HG03575 (cell line): ENCODE results near the gene VPS50.

ENCODE experiments used
- ATAC-seq: cut with Tn5 transposase; IDR thresholded peaks from one replicate; pipeline ENCODE4 v1.9.1; 2021; ENCODE audit not compliant: unreplicated experiment, insufficient number of reproducible peaks, low FRiP score; ENCODE audit errors: extremely low read depth

The VPS50 gene

DNA sequence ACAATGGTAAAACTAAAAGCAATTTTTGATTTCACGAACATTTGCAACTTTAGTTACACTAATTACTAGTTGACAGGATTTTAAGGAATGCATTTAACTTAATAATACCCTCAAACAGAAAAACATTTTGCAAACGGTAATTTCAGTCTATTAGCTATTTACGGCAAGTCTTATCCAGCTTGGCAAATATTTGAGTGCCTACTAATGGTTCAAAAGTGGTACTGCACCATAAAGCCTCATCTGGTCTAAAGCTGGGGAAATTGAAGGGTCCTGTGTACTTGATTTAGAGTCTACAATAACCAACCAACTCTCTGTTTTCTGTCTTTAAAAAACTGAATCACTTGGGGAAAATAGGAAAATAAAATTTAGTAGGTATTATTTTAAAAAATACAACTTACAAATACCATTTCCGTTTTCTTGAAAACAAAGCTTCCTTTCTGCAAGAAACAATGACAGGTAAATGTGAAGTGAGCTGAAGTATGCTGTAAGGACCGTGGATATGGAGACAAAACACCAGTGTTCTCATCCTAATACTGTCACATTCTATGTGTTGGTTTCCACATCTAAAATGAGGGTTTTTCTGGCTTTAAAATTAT lies 142.3 kb downstream of the VPS50 start:
- ATAC-seq: peak; percentile 63

DNA sequence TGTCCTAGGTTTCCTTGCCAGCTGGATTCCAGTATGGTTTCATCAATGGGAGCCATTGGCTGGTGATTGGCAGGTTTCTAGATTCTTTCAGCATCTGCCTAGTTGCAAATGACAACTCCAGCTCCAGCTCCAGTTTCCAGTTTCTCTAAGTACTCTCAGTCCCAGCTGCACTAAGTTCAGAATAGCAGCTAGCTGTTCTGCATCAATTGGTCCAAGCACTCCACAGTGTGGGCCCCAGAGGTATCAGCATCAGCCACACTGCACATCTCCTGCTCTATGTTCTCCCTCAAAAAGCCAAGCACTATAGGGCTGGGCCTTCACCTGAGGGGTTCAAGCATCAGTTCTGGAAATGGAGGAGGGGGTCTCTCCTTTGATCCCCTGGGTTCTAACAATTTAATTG lies 143.4 kb downstream of the VPS50 start:
- ATAC-seq: no peak

DNA sequence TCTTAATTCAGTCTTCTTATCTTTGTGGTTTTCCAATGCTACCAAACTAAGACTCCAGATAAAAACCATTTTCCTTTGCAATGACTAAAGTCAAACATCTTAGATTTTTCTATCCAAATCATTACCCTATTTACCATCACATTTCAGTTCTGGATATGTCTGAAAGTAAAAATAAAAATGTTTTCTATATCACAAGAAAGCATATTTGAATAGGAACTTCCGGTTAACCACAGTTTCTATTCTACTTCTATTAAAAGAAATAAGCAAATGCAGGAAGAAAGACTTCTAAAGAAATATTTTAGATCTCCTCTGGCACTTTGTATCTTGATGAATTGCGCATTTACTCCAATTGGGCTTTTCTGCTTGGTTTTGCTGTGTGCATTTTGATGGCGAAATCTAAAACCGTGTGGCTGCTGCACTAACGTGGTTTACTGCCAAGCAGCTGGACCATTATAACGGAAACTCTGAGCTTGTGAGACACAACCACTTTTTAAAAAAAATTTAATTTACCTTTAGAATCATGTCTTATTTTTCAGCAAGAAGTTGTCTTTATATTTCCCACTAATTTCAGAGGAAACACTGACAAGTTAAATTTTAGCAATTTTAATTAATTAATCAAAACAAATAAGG lies 146.1 kb downstream of the VPS50 start:
- no peak for ATAC-seq

DNA sequence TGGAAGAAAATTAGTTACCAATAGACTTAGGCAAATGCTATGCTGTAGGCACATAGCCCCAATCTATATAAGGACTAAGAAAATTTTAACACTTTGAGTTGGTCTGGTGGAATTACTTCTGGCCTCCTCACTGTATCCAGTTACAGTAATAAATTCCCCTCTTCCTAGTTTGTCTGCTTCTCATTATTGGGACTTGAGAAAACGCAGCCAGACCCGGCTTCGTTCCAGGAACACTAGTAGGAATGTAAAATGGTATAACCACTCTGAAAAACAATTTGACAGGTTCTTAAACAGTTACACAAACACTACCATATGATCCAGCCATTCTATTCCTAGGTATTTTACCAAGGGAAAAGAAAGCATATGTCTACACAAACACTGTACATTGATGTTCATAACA lies 150.2 kb downstream of the VPS50 start:
- ATAC-seq: no peak

DNA sequence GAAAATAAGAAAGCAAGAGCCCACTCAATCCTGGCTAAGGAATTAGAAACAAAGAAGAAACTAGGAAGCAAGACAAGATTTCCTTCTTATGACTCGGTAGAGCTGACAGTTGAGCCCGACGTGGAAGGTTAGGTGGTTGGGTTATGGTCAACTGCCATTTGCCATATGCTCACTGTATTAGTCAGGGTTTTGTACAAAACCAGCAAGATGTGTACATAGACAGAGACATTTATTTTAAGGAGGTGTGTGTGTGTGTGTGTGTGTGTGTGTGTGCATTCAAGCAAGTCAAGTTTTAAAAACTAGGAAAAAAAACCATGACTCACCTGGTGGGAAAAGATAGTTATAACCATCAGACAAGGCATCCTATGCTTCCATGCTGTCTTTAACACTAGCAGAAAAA lies 158.5 kb downstream of the VPS50 start:
- no peak for ATAC-seq

DNA sequence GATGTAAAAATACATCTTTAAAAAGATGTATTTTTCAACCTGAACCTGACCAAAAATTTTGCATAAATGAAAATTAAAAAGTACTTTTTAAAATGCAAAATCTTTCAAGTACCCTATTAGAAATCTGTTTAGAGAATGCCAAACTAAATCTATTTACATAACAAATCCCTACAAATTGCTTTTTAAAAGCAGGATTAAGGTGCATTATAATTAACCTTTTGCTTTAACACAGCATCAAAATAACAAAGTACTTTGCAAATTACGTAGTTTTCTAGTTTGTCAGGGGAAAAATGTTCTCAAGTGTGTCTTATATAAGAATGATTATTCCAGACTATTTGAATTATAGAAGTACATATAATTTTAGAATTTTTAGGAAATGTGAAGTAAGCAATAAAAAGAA lies 160.8 kb downstream of the VPS50 start:
- no peak for ATAC-seq

DNA sequence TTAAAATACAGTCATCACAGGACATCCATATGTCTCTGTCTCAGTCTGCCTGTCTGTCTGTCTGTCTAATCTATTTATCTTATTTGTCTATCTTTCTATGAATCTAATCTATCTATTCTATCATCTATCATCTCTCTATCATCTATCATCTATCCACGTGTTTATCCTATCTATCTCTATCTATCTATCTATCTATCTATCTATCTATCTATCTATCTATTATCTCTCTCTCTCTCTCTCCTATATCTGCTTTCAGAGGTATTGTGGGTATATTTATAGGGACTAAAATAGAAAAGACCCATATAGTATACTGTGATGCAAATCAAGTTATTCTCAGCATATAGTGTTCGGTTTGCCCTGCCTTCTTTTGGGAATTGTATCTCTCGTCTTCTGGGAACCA lies 167.5 kb downstream of the VPS50 start:
- ATAC-seq: no peak

DNA sequence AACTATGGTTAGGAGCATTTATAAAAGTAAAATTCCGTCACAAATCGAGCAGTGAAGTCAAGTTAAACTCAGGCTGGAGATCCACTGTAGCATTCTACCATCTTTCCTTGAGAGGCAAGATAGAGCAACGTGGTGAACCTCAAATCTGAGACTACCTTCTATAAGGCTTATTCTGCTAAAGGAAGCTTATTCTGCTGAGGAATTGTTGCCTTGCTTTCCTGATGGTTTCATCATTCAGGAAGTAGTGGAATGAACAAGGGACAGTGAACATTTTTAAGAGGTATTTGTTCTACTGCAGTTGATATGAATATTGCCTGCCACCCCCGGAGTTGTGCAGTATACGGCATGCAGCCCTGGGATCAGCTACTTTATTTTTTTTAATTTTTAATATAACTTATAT lies 170.8 kb downstream of the VPS50 start:
- no peak for ATAC-seq

DNA sequence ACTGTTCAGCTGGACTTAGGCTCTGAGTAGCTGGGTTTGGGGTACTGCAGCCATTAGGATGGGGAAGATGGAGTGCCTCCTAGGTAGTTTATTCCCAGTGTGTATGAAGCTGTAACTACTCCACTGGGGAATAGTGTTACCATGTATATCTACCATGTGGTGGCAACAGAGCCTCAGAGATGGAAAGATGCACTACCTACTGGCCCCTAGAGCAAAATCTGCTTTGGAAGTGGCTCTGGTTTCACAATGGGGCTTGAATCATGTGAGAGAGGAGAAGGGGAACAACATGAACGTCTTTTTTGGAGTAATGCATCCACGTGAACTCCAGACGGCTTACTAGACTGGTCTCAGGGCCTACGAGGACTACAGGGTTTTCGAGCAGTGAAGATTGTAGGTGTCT lies 175.1 kb downstream of the VPS50 start:
- no peak for ATAC-seq

DNA sequence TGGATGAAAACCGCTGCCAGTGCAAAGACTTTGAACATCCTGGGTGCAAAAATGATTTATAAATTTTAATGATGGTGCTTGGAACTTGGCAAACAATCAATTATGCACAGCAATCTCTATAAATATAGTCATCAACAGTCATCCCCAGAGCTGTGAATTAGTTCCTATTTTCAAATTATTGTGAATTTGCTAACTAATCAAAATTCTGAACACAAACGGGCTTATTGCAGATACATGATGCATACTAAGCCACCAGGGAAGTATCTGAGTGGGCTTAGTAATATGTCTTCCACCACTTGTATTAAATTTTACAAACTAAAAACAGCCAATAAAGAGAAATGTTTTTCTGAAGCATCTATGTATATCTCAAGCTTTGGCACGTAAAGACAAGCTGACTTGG lies 177.2 kb downstream of the VPS50 start:
- ATAC-seq: no peak
